Measurements from ENCODE around the gene GDF3. TPM values are rescaled to one million over a fixed set of nuclear protein-coding genes. Genes with fewer than 3 reads are reported as not detected.

Gene GDF3
- total RNA-seq, 1 donor from 2014 or later, result not detected

DNA sequence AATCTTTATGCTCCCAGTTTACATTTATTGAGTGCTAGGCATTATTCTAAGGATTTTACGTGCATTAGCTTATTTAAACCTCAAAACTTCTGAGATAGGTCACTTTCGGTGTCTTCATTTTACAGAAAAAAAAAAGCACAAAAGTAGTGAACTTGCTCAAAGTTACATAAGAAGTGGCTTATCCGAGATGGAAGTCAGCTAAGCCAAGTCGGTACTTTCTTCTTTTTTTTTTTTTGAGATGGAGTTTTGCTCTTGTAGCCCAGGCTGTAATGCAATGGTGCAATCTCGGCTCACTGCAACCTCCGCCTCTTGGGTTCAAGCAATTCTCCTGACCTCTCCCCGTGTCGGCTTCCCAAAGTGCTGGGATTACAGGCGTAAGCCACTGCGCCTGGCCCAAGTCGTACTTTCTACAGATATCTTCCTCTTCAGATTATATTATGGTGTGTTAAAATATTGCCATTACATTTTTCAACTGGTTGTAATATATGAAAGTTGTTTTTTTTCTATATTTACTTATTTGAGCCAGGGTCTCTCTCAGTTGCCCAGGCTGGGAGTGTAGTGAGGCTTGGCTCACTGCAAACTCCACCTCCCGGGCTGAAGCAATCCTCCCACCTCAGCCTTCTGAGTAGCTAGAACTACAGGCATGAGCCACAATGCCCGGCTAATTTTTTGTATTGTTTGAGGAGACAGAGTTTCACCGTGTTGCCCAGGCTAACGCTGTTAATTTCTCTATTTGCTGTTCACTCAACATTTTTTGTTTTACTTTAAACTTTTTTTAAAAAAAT, 24.6 kb upstream of the GDF3 start:
- DNase-seq (ENCODE audit: extremely low spot score, unreplicated experiment), result no peak

DNA sequence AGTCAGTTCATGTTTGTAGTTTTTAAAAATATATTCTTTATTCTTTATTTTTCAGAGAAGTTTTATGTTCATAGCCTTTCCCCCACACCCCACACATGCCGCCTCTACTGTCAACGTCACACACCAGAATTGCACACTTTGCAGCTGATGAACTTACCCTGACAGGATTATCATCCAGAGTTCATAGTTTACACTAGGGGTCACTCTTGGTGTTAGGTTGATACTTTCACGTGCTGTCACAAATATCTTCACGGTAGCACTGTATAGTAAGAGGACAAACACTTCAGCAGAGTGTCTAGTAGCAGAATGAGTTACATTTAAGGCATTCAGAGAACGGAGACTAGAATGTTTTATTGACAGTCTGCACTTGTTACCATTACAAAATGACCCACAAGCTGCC, 20.8 kb upstream of the GDF3 start:
- H3K4me1 Mint-ChIP-seq (ENCODE audit: unreplicated experiment), result no peaks in the 10 kb centered on the region
- no peak overlapping the region for H3K4me3 Mint-ChIP-seq
- DNase-seq (ENCODE audit: extremely low spot score, unreplicated experiment), result no peak
- no peak overlapping the region for H3K27ac Mint-ChIP-seq
- H3K27me3 Mint-ChIP-seq, result peaks cover 1% of the 10 kb centered on the region
- H3K36me3 Mint-ChIP-seq, result peaks cover 5% of the 10 kb centered on the region
- TF ChIP-seq, protein P1, sequence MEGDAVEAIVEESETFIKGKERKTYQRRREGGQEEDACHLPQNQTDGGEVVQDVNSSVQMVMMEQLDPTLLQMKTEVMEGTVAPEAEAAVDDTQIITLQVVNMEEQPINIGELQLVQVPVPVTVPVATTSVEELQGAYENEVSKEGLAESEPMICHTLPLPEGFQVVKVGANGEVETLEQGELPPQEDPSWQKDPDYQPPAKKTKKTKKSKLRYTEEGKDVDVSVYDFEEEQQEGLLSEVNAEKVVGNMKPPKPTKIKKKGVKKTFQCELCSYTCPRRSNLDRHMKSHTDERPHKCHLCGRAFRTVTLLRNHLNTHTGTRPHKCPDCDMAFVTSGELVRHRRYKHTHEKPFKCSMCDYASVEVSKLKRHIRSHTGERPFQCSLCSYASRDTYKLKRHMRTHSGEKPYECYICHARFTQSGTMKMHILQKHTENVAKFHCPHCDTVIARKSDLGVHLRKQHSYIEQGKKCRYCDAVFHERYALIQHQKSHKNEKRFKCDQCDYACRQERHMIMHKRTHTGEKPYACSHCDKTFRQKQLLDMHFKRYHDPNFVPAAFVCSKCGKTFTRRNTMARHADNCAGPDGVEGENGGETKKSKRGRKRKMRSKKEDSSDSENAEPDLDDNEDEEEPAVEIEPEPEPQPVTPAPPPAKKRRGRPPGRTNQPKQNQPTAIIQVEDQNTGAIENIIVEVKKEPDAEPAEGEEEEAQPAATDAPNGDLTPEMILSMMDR (conservative IDR thresholded peaks at IDR 0.05), result peak; percentile 46
- no peaks in the 10 kb centered on the region for H3K9me3 Mint-ChIP-seq

More for the DNA sequence above, 24.6 kb upstream of the GDF3 start:
- no peak overlapping the region for H3K27ac Mint-ChIP-seq
- no peaks in the 10 kb centered on the region for H3K4me1 Mint-ChIP-seq (ENCODE audit: unreplicated experiment)
- H3K9me3 Mint-ChIP-seq, result no peaks in the 10 kb centered on the region
- TF ChIP-seq, protein P1 (conservative IDR thresholded peaks at IDR 0.05), result no peak
- H3K36me3 Mint-ChIP-seq, result no peaks in the 10 kb centered on the region
- no peak overlapping the region for H3K4me3 Mint-ChIP-seq
- H3K27me3 Mint-ChIP-seq, result no peaks in the 10 kb centered on the region

DNA sequence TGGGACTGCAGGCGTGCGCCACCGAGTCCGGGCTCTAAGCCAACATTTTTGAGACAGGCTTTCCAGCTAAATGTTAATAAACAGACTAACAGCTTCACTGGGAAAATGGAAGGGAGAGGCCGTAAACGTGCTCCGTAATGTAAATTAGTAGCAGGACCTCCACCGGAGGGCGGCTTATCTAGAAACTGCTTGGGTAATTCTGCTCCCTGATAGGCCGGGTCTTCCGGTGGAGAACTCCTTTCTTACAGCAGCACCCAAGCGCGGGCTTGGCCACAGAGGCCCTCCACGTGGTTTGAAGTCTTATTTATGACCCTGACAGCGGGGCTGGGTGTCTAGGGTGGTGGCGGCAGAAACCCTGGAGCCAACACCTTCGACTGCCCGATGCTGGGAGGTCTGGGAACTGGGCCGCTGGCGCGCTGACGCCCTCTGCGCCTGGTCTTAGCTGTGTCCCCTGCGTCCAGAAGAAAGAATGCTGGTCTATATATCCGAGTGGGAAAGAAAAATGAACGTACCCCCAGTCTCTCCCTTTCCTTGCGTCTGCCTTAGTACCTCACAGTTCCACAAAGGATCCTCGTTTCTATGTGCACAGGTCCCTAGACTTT, 17.4 kb upstream of the GDF3 start:
- H3K27ac Mint-ChIP-seq, result no peak overlapping the region
- H3K36me3 Mint-ChIP-seq, result peaks cover 5% of the 10 kb centered on the region
- H3K9me3 Mint-ChIP-seq, result no peaks in the 10 kb centered on the region
- H3K4me3 Mint-ChIP-seq, result no peak overlapping the region
- TF ChIP-seq, protein P1 (conservative IDR thresholded peaks at IDR 0.05), result no peak
- peaks cover 11% of the 10 kb centered on the region for H3K27me3 Mint-ChIP-seq
- no peak for DNase-seq (ENCODE audit: extremely low spot score, unreplicated experiment)
- no peaks in the 10 kb centered on the region for H3K4me1 Mint-ChIP-seq (ENCODE audit: unreplicated experiment)

GRCh38 chr12:7711133-7711532, 15.6 kb upstream of the GDF3 start, which contains the start of gene DPPA3:
Gene DPPA3, plus strand, starts transcription at chr12:7711433. Its CDS starts 138 bp downstream, at chr12:7711571.
- Mint-ChIP-seq H3K9me3 (no peaks in the 10 kb centered on the region), H3K36me3 (peaks cover 5% of the 10 kb centered on the region), H3K27me3 (peaks cover 11% of the 10 kb centered on the region), H3K27ac (no peak within 1 kb of the TSS), H3K4me3 (no peak within 1 kb of the TSS), H3K4me1 (ENCODE audit: unreplicated experiment) (no peaks in the 10 kb centered on the region)
- TF ChIP-seq, protein P1 (conservative IDR thresholded peaks at IDR 0.05), result no peak
- DNase-seq (ENCODE audit: extremely low spot score, unreplicated experiment), result no peak

DNA sequence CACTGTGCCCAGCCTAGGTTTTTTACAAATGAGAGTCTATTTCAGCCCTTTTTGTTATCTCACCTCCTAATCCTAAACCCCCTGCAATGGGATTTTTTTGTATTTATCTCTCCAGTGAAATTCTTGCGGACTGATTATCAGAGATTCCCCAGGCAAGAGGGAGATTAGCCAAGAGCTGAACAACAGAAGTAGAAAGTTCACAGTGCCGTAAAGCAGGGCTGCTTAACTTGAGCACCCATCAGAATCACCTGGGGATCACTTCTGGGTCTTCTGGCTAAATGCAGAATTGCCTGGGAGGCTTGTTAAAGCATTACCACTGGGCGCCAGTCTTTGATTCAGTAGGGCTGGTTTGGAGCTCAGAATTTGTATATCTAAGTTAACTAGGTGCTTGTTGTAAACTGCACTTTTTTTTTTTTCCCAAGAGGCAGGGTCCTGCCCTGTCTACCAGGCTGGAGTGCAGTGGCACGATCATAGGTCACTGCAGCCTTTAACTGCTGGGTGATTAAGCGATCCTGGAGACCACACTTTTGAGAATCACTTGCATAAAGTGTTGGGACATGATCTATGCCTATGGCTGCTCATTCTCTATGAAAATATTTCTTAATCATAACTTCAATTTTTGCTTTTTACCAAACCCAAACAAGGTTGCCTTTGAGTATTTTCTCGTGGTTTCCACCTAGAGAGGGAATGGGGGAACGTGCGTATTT, 14.5 kb upstream of the GDF3 start:
- TF ChIP-seq, protein P1 (conservative IDR thresholded peaks at IDR 0.05), result no peak
- H3K27ac Mint-ChIP-seq, result no peak overlapping the region
- H3K4me3 Mint-ChIP-seq, result no peak overlapping the region
- H3K4me1 Mint-ChIP-seq (ENCODE audit: unreplicated experiment), result no peaks in the 10 kb centered on the region
- no peaks in the 10 kb centered on the region for H3K9me3 Mint-ChIP-seq
- DNase-seq (ENCODE audit: extremely low spot score, unreplicated experiment), result no peak
- peaks cover 11% of the 10 kb centered on the region for H3K27me3 Mint-ChIP-seq
- H3K36me3 Mint-ChIP-seq, result peaks cover 5% of the 10 kb centered on the region
